Keratinocyte (primary cell): ENCODE data around the gene LIN9.

Experiments used
- EZH2 ChIP-seq: IDR thresholded peaks from one replicate; pipeline ENCODE4 v1.6.1; 2012; ENCODE audit warnings: inconsistent platforms, mild to moderate bottlenecking, low read length, moderate library complexity
- TF ChIP-seq, protein P1 (sequence below), 3 experiments: IDR thresholded peaks in 1 of 3; conservative IDR thresholded peaks in 1 of 3; optimal IDR thresholded peaks in 1 of 3; 2 replicates in 2 of 3; 3 replicates in 1 of 3; pipeline versions ENCODE3 to v1.5.1; 2011; ENCODE audit warnings: low read length in 3 of 3, mild to moderate bottlenecking in 3 of 3, moderate library complexity in 2 of 3, control low read depth in 1 of 3, inconsistent platforms in 1 of 3; ENCODE audit not compliant: insufficient read depth in 2 of 3; ENCODE audit errors: extremely low read depth in 1 of 3

DNA sequence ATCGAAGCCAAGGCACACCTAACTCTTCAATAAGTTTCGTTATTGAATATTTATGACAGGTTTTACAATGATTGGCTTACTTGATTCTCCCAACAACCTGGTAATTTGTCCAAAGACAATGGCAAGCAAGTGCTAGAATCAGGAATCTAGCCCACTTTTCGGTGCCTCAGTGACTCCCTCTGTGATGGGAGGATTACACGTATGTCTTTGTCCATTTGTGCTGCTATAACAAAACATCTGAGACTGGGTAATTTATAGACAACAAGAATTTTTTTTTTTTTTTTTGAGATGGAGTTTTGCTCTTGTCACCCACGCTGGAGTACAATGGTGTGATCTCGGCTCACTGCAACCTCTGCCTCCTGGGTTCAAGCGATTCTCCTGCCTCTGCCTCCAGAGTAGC, 2.4 kb upstream of the LIN9 start:
- TF ChIP-seq, protein P1, sequence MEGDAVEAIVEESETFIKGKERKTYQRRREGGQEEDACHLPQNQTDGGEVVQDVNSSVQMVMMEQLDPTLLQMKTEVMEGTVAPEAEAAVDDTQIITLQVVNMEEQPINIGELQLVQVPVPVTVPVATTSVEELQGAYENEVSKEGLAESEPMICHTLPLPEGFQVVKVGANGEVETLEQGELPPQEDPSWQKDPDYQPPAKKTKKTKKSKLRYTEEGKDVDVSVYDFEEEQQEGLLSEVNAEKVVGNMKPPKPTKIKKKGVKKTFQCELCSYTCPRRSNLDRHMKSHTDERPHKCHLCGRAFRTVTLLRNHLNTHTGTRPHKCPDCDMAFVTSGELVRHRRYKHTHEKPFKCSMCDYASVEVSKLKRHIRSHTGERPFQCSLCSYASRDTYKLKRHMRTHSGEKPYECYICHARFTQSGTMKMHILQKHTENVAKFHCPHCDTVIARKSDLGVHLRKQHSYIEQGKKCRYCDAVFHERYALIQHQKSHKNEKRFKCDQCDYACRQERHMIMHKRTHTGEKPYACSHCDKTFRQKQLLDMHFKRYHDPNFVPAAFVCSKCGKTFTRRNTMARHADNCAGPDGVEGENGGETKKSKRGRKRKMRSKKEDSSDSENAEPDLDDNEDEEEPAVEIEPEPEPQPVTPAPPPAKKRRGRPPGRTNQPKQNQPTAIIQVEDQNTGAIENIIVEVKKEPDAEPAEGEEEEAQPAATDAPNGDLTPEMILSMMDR (optimal IDR thresholded peaks at IDR 0.05 in 1 of 3, IDR thresholded peaks at IDR 0.05 in 1 of 3, conservative IDR thresholded peaks at IDR 0.05 in 1 of 3; ENCODE audit: extremely low read depth in 1 of 3, insufficient read depth in 2 of 3, low read length in 3 of 3) = no peak
- no peak for TF ChIP-seq EZH2
